Activated CD8-positive, alpha-beta memory T cell treated with anti-CD3 and anti-CD28 coated beads, Interleukin-2, amount 50 U/mL, for 1 hour (primary cell): ENCODE data around the gene DNTT.
"Not testable (repeated sequence)": the region's sequence is repeated elsewhere in the genome, so short reads cannot be mapped to it uniquely, and the experiment has no call there.

ENCODE experiments used
- DNase-seq: peaks from one replicate; pipeline ENCODE4 v3.0.0-alpha.2; 2020; ENCODE audit errors: extremely low read depth

DNTT gene

DNA sequence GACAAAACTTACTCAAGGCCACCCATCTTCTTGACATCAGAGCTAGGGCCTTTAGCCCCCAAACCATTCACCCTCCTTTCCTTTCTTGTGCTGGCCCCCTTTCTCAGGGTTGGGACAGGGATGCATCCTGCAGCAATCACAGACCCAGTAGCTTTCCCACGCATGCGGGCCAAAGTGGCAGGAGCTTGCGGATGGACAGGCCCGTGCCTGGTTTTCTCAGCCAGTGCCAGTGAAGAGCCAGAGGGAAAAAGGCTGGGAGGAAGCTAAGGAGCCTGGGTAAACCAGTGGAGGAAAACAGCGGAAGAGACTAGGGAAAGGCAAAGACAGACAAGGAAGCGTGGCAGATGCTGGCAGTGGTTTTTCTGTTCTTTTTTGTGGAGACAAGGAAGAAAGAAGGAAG, 27.8 kb upstream of the DNTT start:
- DNase-seq, result no peak

GRCh38 chr10:96276831-96277230, 27.4 kb upstream of the DNTT start:
- DNase-seq, result no peak

DNA sequence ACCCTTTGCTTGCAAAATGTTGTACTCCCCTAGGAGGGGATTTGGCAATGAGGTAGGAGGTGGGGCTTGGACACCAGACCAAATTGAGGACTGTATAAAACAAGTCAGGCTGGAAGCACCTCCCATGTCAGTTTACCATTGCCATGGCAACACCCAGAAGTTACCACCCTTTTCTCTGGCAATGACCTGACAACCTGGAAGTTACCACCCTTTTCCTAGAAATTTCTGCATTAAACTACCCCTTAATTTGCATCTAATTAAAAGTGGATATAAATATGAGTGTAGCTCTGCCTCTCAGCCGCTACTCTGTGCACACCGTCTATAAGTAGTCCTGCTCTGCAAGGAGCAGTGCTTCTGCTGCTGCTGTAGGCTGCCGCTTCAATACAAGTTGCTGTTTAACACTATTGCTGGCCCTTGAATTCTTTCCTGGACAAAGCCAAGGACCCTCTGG, 25.0 kb upstream of the DNTT start:
- no peak for DNase-seq

DNA sequence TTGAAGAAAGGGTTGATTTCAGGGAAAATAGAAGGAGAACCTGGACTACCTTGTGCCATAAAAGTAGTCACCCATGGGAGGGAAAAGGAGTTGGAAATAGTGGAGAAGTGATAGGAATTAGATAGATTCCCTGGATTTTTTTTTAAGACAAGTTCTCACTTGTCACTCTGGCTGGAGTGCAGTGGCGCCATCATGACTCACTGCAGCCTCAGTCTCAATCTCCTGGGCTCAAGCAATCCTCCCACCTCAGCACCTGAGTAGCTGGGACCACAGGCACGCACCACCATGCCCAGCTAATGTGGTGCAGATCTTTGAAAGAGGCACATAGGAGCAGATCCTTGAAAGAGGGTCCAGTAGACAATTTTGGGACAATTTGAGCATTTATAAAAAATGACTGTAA, 23.4 kb upstream of the DNTT start:
- DNase-seq, result no peak

- DNase-seq, result no peak
Observed at GRCh38 chr10:96281444-96282029, 22.7 kb upstream of the DNTT start.

DNA sequence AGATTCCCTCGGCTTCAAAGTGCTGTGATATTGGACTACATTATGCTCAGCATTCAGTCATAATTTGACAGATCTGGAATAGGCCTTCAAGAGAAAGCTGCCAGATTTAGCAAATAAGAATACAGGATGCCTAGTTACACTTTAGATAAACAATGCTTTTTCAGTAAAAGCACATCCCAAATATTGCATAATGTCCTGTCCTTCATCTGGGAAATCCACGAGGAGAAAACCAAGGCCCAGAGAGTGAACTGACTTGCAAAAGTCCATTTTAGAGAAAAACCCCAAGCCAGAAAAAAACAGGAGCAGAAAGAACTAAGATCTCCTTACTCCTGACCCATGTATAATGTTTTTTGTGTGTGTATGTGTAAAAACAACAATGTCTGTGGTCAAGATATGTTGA, 20.9 kb upstream of the DNTT start:
- DNase-seq, result no peak

GRCh38 chr10:96283756-96284155, 20.5 kb upstream of the DNTT start:
- no peak for DNase-seq

DNA sequence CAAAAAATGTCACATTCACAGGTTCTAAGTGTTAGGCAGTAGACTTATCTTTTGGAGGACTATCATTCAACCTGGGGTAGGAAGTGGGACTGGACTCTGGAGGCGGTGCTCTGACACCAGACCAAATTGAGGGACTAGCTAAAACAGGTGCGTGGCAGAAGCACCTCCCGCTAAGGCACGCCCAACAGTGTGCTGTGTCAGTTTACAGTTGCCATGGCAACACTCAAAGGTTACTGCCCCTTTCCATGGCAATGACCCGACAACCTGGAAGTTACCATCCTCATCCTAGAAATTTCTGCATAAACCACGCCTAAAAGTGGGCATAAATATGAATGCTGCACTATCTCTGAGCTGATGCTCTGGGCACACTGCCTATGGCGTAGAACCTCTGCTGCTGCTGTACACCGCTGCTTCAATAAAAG, 18.9 kb upstream of the DNTT start:
- no peak for DNase-seq

GRCh38 chr10:96287392-96288105, 16.7 kb upstream of the DNTT start:
- no peak for DNase-seq

- DNase-seq, result no peak
Observed at GRCh38 chr10:96288151-96288621, 16.0 kb upstream of the DNTT start.

- DNase-seq, result no peak
Observed at GRCh38 chr10:96289218-96289910, 14.9 kb upstream of the DNTT start.

- DNase-seq, result no peak
Observed at GRCh38 chr10:96290368-96291133, 13.7 kb upstream of the DNTT start.

DNA sequence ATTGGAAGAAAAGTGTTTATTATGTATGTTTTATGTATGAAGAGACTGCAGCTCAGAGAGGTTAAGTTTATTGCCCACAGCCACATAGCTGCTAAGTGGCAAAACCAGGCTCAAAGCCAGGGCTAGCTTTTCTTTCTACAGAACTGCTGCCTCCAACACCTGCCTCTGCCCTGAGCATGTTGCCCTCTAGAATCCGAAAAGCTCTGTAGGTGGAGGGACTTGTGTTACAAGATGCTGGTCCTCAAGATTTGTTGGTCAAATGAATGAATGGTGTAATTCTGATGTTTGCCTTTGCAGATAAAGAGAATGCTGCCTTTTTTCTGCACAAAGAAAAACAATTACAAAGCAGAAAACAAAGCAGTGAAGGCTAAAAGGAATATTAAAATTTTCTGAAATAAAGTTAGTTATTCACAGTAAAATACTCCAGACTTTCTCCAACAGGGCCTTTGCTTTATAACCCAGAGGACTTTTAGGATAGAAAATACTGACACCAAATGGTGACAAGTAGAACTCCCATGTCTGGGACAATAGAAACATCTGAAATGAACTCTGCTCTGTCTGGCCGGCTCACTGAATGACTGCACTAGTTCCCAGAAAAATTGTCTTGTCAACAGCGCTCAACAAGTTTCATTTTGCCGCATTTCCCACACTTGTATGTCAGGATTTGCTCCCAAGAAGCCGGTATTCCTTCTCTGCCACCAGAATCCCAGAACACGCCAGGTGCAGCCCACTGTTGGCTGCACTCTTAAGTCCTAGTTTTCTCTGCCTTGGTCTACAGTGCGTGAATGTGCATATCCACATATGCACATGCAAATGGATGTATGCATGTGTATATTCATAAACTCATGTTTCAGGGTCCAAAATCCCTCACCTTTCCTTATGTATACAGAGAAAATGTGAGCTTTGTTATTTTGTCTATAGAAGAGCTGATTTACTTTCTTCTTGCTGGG, 11.0 kb upstream of the DNTT start:
- DNase-seq, result no peak

- DNase-seq, result no peak
Observed at GRCh38 chr10:96295475-96295874, 8.8 kb upstream of the DNTT start.

GRCh38 chr10:96297486-96297885, 6.7 kb upstream of the DNTT start:
- no peak for DNase-seq

DNA sequence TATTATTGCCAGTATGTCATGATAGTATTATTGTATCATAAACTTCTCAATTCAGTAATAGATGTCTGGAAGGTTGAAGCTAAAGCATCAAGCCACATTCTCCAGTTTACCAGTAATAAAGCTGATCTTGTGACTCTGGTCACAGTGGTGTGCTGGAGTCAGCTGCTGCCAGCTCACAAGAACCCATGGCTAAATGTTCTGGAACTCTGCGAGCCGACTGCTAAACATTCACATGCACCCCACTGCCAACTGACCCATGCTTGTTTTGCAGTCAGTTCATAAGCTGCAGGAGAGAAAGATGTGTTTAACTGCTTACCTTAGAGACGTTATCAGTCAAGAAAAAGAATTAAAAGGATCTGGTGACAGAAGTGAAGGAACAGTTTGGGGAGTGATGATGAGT, 5.9 kb upstream of the DNTT start:
- DNase-seq, result no peak

DNA sequence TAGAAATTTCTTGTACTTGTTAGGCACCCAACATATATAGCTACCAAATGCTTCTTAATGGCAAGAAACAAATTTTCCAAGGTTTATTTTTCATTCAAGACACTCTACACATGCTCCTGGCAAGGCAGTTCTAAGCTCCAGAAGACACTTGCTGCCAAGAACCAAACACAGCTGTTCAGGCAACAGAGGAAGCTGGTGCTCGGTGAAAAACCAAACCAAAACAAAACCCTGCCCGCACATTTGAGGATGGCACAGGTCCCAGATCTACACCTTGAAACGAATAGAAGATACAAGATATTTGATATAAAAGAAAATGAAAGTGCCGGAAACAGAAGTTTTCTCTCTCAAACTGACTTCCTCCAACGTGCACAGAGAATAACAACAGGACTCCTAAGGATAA, 4.9 kb upstream of the DNTT start:
- DNase-seq, result no peak

DNA sequence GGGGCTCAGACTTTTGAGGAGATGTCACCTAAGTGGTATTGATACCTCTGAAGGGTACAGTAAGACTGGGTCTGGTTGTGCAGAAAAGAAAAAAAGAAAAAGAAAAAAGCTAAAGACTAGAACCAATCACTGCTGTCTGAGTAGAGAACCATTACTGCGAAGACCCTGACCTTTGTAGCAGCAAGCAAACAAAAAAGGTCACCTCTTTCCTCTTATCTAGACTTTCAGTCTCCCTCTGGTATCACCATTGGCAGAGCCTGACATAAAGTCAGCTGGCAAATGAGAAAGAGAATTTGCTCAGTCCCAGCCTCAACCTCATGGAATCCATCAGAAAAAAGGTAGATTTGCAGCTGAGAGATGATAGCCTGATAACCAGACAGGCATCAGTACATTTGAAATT, 2.6 kb upstream of the DNTT start:
- DNase-seq, result no peak

DNA sequence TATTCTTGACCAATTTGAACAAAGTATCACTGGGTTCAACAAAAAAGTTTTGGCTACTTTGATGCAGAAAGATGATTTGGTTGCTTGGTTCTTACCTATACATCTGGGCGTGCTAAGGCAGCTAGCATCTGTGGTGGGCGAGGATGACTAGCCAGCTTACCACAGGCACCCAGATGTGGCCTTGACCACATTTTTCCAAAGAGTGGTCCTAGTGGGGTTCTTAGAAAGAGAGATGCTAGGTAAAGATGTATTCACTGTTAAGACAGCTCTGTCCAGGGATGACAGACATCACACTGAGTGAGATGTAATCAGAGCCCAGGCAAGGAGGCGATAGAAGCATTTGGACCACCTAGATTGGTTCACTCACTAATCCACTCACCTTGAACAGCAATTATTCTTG, 785 bp downstream of the DNTT start:
- no peak for DNase-seq

DNA sequence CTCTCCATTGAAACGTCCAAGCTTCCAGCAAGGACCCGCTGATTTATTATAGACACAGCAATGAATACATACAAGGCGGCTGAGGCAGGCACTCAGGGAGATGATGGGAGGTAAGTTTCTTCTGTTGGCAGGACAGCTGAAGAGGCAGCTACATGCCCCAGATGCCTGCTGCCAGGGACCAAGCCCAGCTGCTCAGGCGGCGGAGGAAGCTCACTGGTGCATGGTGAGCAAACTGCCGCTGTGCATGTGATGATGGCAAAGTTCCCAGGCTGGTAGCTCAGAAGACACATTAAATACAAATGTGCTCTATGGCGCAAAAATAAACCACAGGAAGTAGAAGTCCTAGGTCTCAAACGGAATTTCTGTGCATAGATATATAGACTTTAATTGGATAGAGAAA, 2.3 kb downstream of the DNTT start:
- no peak for DNase-seq

DNA sequence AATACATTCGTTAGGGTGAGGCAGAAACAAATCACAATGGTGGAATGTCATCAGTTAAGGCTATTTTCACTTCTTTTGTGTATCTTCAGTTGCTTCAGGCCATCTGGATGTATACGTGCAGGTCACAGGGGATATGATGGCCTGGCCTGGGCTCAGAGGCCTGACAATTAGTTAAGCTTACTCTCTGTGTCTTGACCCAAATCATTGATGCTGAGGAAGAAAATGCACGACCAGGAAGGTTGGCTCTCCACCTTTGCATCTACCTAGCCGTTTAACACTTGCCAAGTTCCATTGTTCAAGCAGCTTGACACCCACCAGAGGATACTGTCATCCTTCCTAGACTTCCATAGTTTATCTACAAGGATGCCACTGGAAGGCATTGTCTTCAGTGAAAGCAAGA, 4.6 kb downstream of the DNTT start:
- not testable (repeated sequence) for DNase-seq
